BLaER1 (cell line): ENCODE data around the gene CCL11.

ENCODE experiments used
- H3K27ac ChIP-seq: shearing (Covaris generic); formaldehyde crosslinking; 2 replicates; pipeline ENCODE4 v1.8.1; 2022
- H3K27me3 ChIP-seq: shearing (Covaris generic); formaldehyde crosslinking; 2 replicates; pipeline ENCODE4 v1.8.1; 2022
- H3K36me3 ChIP-seq: shearing (Covaris generic); formaldehyde crosslinking; 2 replicates; pipeline ENCODE4 v1.8.1; 2022
- H3K4me1 ChIP-seq: shearing (Covaris generic); formaldehyde crosslinking; 2 replicates; pipeline ENCODE4 v1.8.1; 2022
- H3K4me2 ChIP-seq: shearing (Covaris generic); formaldehyde crosslinking; 2 replicates; pipeline ENCODE4 v1.8.1; 2022
- H3K4me3 ChIP-seq: shearing (Covaris generic); formaldehyde crosslinking; 2 replicates; pipeline ENCODE4 v1.8.1; 2022
- H3K9ac ChIP-seq: shearing (Covaris generic); formaldehyde crosslinking; 2 replicates; pipeline ENCODE4 v1.8.1; 2022
- H3K9me3 ChIP-seq: shearing (Covaris generic); formaldehyde crosslinking; 2 replicates; pipeline ENCODE4 v1.8.1; 2022
- H4K20me1 ChIP-seq: shearing (Covaris generic); formaldehyde crosslinking; 2 replicates; pipeline ENCODE4 v1.8.1; 2022
- Cebpa-rat ChIP-seq: shearing (Covaris generic); IDR thresholded peaks from 2 replicates; pipeline ENCODE4 v1.8.1; 2022

The CCL11 gene

GRCh38 chr17:34305061-34305460 lies 19.5 kb downstream of the CCL11 start:
- no peaks in the 10 kb centered on the region for H4K20me1 ChIP-seq
- H3K4me2 ChIP-seq, result no peak overlapping the region

GRCh38 chr17:34305606-34306005 lies 20.1 kb downstream of the CCL11 start:
- H4K20me1 ChIP-seq, result no peaks in the 10 kb centered on the region
- H3K4me3 ChIP-seq, result no peak overlapping the region
- no peak overlapping the region for H3K9ac ChIP-seq
- H3K27ac ChIP-seq, result no peak overlapping the region
- H3K4me2 ChIP-seq, result no peak overlapping the region
- H3K9me3 ChIP-seq, result no peaks in the 10 kb centered on the region
- H3K27me3 ChIP-seq, result no peaks in the 10 kb centered on the region
- no peak for TF ChIP-seq Cebpa-rat
- H3K36me3 ChIP-seq, result no peaks in the 10 kb centered on the region
- no peaks in the 10 kb centered on the region for H3K4me1 ChIP-seq

More at GRCh38 chr17:34305061-34305460, 19.5 kb downstream of the CCL11 start:
- Histone ChIP-seq H3K9ac (no peak overlapping the region), H3K4me1 (no peaks in the 10 kb centered on the region), H3K27ac (no peak overlapping the region), H3K27me3 (no peaks in the 10 kb centered on the region), H3K4me3 (no peak overlapping the region), H3K9me3 (no peaks in the 10 kb centered on the region), H3K36me3 (no peaks in the 10 kb centered on the region)
- TF ChIP-seq Cebpa-rat, result no peak

GRCh38 chr17:34306466-34306865 lies 20.9 kb downstream of the CCL11 start:
- Histone ChIP-seq H3K36me3 (no peaks in the 10 kb centered on the region), H3K4me1 (no peaks in the 10 kb centered on the region), H3K27ac (no peak overlapping the region), H3K9ac (no peak overlapping the region), H3K27me3 (no peaks in the 10 kb centered on the region), H3K4me2 (no peak overlapping the region), H4K20me1 (no peaks in the 10 kb centered on the region), H3K9me3 (no peaks in the 10 kb centered on the region), H3K4me3 (no peak overlapping the region)
- TF ChIP-seq Cebpa-rat, result no peak

- Histone ChIP-seq H3K4me1 (no peaks in the 10 kb centered on the region), H3K9ac (no peak overlapping the region), H3K27me3 (no peaks in the 10 kb centered on the region), H3K27ac (no peak overlapping the region), H3K4me3 (no peak overlapping the region), H3K4me2 (no peak overlapping the region), H3K9me3 (no peaks in the 10 kb centered on the region), H3K36me3 (no peaks in the 10 kb centered on the region), H4K20me1 (no peaks in the 10 kb centered on the region)
- TF ChIP-seq Cebpa-rat, result no peak
Observed at GRCh38 chr17:34307110-34307509, 21.6 kb downstream of the CCL11 start.

GRCh38 chr17:34308371-34308770 lies 22.8 kb downstream of the CCL11 start:
- no peak for TF ChIP-seq Cebpa-rat
- Histone ChIP-seq H3K27ac (no peak overlapping the region), H3K4me3 (no peak overlapping the region), H3K4me1 (no peaks in the 10 kb centered on the region), H4K20me1 (no peaks in the 10 kb centered on the region), H3K4me2 (no peak overlapping the region), H3K36me3 (no peaks in the 10 kb centered on the region), H3K9ac (no peak overlapping the region), H3K9me3 (no peaks in the 10 kb centered on the region), H3K27me3 (no peaks in the 10 kb centered on the region)

- no peaks in the 10 kb centered on the region for H3K36me3 ChIP-seq
- no peak for TF ChIP-seq Cebpa-rat
- no peak overlapping the region for H3K27ac ChIP-seq
- H3K4me3 ChIP-seq, result no peak overlapping the region
- no peaks in the 10 kb centered on the region for H4K20me1 ChIP-seq
- H3K27me3 ChIP-seq, result no peaks in the 10 kb centered on the region
- no peak overlapping the region for H3K4me2 ChIP-seq
- H3K9ac ChIP-seq, result no peak overlapping the region
- H3K4me1 ChIP-seq, result 0 out of 2 replicates have a peak, but pooled peaks cover 5% of the 10 kb centered on the region
- H3K9me3 ChIP-seq, result no peaks in the 10 kb centered on the region
Observed at GRCh38 chr17:34311291-34311690, 25.7 kb downstream of the CCL11 start.

GRCh38 chr17:34312080-34312479 lies 26.5 kb downstream of the CCL11 start:
- Histone ChIP-seq H3K9me3 (no peaks in the 10 kb centered on the region), H3K4me3 (no peak overlapping the region)
- no peak for TF ChIP-seq Cebpa-rat

GRCh38 chr17:34313164-34313563 lies 27.6 kb downstream of the CCL11 start:
- no peaks in the 10 kb centered on the region for H3K36me3 ChIP-seq
- H3K27ac ChIP-seq, result no peak overlapping the region
- H3K9ac ChIP-seq, result no peak overlapping the region
- TF ChIP-seq Cebpa-rat, result no peak
- no peak overlapping the region for H3K4me2 ChIP-seq
- H4K20me1 ChIP-seq, result no peaks in the 10 kb centered on the region
- H3K27me3 ChIP-seq, result no peaks in the 10 kb centered on the region
- no peak overlapping the region for H3K4me3 ChIP-seq
- no peaks in the 10 kb centered on the region for H3K9me3 ChIP-seq
- H3K4me1 ChIP-seq, result 0 out of 2 replicates have a peak, but pooled peaks cover 5% of the 10 kb centered on the region

More at GRCh38 chr17:34312080-34312479, 26.5 kb downstream of the CCL11 start:
- 0 out of 2 replicates have a peak, but pooled peaks cover 5% of the 10 kb centered on the region for H3K4me1 ChIP-seq
- no peak overlapping the region for H3K9ac ChIP-seq
- no peak overlapping the region for H3K4me2 ChIP-seq
- no peaks in the 10 kb centered on the region for H3K36me3 ChIP-seq
- no peaks in the 10 kb centered on the region for H4K20me1 ChIP-seq
- H3K27ac ChIP-seq, result no peak overlapping the region
- H3K27me3 ChIP-seq, result no peaks in the 10 kb centered on the region

GRCh38 chr17:34314279-34314678 lies 28.7 kb downstream of the CCL11 start:
- peak; percentile 66; the same call in 1 of the 2 replicates for TF ChIP-seq Cebpa-rat
- Histone ChIP-seq H3K9ac (no peak overlapping the region), H3K4me2 (no peak overlapping the region)

GRCh38 chr17:34318474-34318873 lies 32.9 kb downstream of the CCL11 start:
- H3K27me3 ChIP-seq, result no peaks in the 10 kb centered on the region
- no peaks in the 10 kb centered on the region for H3K9me3 ChIP-seq
- no peaks in the 10 kb centered on the region for H4K20me1 ChIP-seq
- TF ChIP-seq Cebpa-rat, result no peak
- no peak overlapping the region for H3K4me3 ChIP-seq
- H3K4me2 ChIP-seq, result no peak overlapping the region
- no peak overlapping the region for H3K27ac ChIP-seq
- no peaks in the 10 kb centered on the region for H3K36me3 ChIP-seq
- no peak overlapping the region for H3K9ac ChIP-seq
- H3K4me1 ChIP-seq, result 0 out of 2 replicates have a peak, but pooled peaks cover 5% of the 10 kb centered on the region

More at GRCh38 chr17:34314279-34314678, 28.7 kb downstream of the CCL11 start:
- no peak overlapping the region for H3K4me3 ChIP-seq
- no peaks in the 10 kb centered on the region for H3K27me3 ChIP-seq
- H3K4me1 ChIP-seq, result 0 out of 2 replicates have a peak, but pooled peaks cover 5% of the 10 kb centered on the region
- H3K36me3 ChIP-seq, result no peaks in the 10 kb centered on the region
- no peak overlapping the region for H3K27ac ChIP-seq
- no peaks in the 10 kb centered on the region for H3K9me3 ChIP-seq
- H4K20me1 ChIP-seq, result no peaks in the 10 kb centered on the region

- Histone ChIP-seq H3K4me1 (0 out of 2 replicates have a peak, but pooled peaks cover 5% of the 10 kb centered on the region), H3K27me3 (no peaks in the 10 kb centered on the region), H3K4me3 (no peak within 1 kb of the TSS), H3K27ac (no peak within 1 kb of the TSS), H3K36me3 (no peaks in the 10 kb centered on the region), H4K20me1 (no peaks in the 10 kb centered on the region), H3K9me3 (no peaks in the 10 kb centered on the region), H3K9ac (no peak within 1 kb of the TSS), H3K4me2 (no peak within 1 kb of the TSS)
- TF ChIP-seq Cebpa-rat, result no peak
Observed at GRCh38 chr17:34319039-34319483, 33.5 kb downstream of the CCL11 start, which contains the start of gene CCL8. CCL8 (plus strand) TSS chr17:34319435; CDS start chr17:34319502, 67 bp downstream.
